CD4-positive, alpha-beta T cell (primary cell): Measurements from ENCODE around the gene LSM11. TPM values are rescaled to one million over a fixed set of nuclear protein-coding genes. Genes with fewer than 3 reads are reported as not detected.

ENCODE experiments used
- ATAC-seq: fragments of 200-7000 bp; cut with Tn5 transposase; one replicate; pipeline ENCODE4 v1.10.0; 2022; ENCODE audit warnings: mild to moderate bottlenecking; ENCODE audit not compliant: poor library complexity
- CTCF ChIA-PET: fragments of 350-600 bp; sonication (Branson Sonifier 250); formaldehyde crosslinking; loops from one replicate; lab custom pipeline; 2021; ENCODE audit warnings: antibody characterized with exemption, inconsistent platforms; lab: Charles Lee
- POLR2A ChIA-PET: fragments of 350-600 bp; sonication (Branson Sonifier 250); formaldehyde crosslinking; loops from one replicate; lab custom pipeline; 2021; ENCODE audit warnings: antibody characterized with exemption, inconsistent platforms; lab: Charles Lee
- DNase-seq, 14 experiments: peaks; one replicate each; pipeline ENCODE4 v3.0.0-alpha.2; 2013 to 2020; ENCODE audit warnings: mixed read lengths in 2 of 14
- H3K27ac ChIP-seq, 2 donors: one replicate each; pipeline versions ENCODE4 v1.5.1 to v1.7.0; 2013; ENCODE audit warnings: low read length in 2 of 2, low read depth in 1 of 2, mild to moderate bottlenecking in 1 of 2
- H3K27me3 ChIP-seq, 2 experiments: 1 replicate in 1 of 2; 2 replicates in 1 of 2; pipeline versions ENCODE4 v1.6.1 to v1.7.0; 2013; ENCODE audit warnings: low read length in 2 of 2, control low read depth in 1 of 2, mild to moderate bottlenecking in 1 of 2, moderate library complexity in 1 of 2; ENCODE audit not compliant: insufficient read depth in 2 of 2, control insufficient read depth in 1 of 2
- H3K36me3 ChIP-seq: one replicate; pipeline ENCODE4 v1.6.1; 2013; ENCODE audit warnings: low read length, control low read depth; ENCODE audit not compliant: insufficient read depth
- H3K4me1 ChIP-seq: one replicate; pipeline ENCODE4 v1.6.1; 2013; ENCODE audit warnings: low read length, control low read depth; ENCODE audit not compliant: insufficient read depth
- H3K4me3 ChIP-seq: one replicate; pipeline ENCODE4 v1.5.1; 2013; ENCODE audit warnings: mild to moderate bottlenecking, low read length, moderate library complexity
- H3K9me3 ChIP-seq, 2 experiments: 1 replicate in 1 of 2; 2 replicates in 1 of 2; pipeline versions ENCODE4 v1.6.1 to v1.7.0; 2013; ENCODE audit warnings: low read length in 2 of 2, mild to moderate bottlenecking in 2 of 2, control low read depth in 1 of 2, moderate library complexity in 1 of 2; ENCODE audit not compliant: control insufficient read depth in 1 of 2, insufficient read depth in 1 of 2
- H3K27ac Mint-ChIP-seq: one replicate; pipeline ENCODE4 v1.8.0; 2020; ENCODE audit warnings: mixed read lengths
- H3K27me3 Mint-ChIP-seq: one replicate; pipeline ENCODE4 v1.8.0; 2021; ENCODE audit warnings: mixed read lengths
- H3K36me3 Mint-ChIP-seq: one replicate; pipeline ENCODE4 v1.8.0; 2021; ENCODE audit warnings: low read depth, mixed read lengths
- H3K4me1 Mint-ChIP-seq: one replicate; pipeline ENCODE4 v1.8.0; 2021; ENCODE audit warnings: low read depth, mixed read lengths
- H3K4me3 Mint-ChIP-seq: one replicate; pipeline ENCODE4 v1.8.0; 2020; ENCODE audit warnings: mild to moderate bottlenecking, mixed read lengths
- H3K9me3 Mint-ChIP-seq: one replicate; pipeline ENCODE4 v1.8.0; 2020; ENCODE audit warnings: mixed read lengths
- intact Hi-C, 2 experiments: fragments of 100-400 bp; cut with DNase I in 1 of 2; cut with micrococcal nuclease in 1 of 2; formaldehyde crosslinking; loops; one replicate each; pipeline versions ENCODE4 v1.15.1 to v1.9.0; 2023 to 2025; cut with DNase I, micrococcal nuclease
- total RNA-seq, 174 experiments: library from RNA in 2 of 174; stranded (reverse) in 2 of 174; gene quantifications; one replicate each; pipeline ENCODE4 v1.2.3 and lab custom pipeline; 2021 to 2026
- TF ChIP-seq, protein P1 (sequence below): fragments of 200-600 bp; IDR thresholded peaks from one replicate; pipeline ENCODE4 v1.8.0; 2022; ENCODE audit warnings: antibody characterized with exemption, mild to moderate bottlenecking

Gene LSM11
- total RNA-seq, 2 experiments from 2014 or later = 0.49 to 0.70 TPM

DNA sequence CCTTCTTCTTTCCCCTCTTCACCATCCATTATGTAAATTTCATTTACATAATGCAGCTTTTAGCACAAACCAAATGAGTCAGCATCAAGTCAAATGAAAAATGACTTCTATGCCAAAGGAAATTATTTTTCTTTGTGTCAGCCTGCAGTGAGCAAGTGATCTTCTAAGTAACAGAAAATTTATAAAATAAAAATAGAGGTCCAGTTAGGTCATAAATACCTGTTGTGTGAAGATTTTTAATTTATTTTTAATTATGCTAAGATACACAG lies 29.0 kb upstream of the LSM11 start:
- H3K4me1 Mint-ChIP-seq = peaks cover 18% of the 10 kb centered on the region
- no peak overlapping the region for H3K27ac Mint-ChIP-seq
- intact Hi-C loops = no loop called here
- DNase-seq (no peak), ATAC-seq (no peak)
- H3K36me3 ChIP-seq = no peaks in the 10 kb centered on the region
- H3K4me3 ChIP-seq = no peak overlapping the region
- H3K9me3 ChIP-seq = no peaks in the 10 kb centered on the region
- H3K27me3 ChIP-seq = no peaks in the 10 kb centered on the region
- no peak overlapping the region for H3K4me3 Mint-ChIP-seq
- peaks cover 17% of the 10 kb centered on the region for H3K4me1 ChIP-seq
- no peaks in the 10 kb centered on the region for H3K9me3 Mint-ChIP-seq
- H3K27ac ChIP-seq = no peak overlapping the region
- POLR2A ChIA-PET = no interaction called here
- no peaks in the 10 kb centered on the region for H3K27me3 Mint-ChIP-seq
- TF ChIP-seq, protein P1, sequence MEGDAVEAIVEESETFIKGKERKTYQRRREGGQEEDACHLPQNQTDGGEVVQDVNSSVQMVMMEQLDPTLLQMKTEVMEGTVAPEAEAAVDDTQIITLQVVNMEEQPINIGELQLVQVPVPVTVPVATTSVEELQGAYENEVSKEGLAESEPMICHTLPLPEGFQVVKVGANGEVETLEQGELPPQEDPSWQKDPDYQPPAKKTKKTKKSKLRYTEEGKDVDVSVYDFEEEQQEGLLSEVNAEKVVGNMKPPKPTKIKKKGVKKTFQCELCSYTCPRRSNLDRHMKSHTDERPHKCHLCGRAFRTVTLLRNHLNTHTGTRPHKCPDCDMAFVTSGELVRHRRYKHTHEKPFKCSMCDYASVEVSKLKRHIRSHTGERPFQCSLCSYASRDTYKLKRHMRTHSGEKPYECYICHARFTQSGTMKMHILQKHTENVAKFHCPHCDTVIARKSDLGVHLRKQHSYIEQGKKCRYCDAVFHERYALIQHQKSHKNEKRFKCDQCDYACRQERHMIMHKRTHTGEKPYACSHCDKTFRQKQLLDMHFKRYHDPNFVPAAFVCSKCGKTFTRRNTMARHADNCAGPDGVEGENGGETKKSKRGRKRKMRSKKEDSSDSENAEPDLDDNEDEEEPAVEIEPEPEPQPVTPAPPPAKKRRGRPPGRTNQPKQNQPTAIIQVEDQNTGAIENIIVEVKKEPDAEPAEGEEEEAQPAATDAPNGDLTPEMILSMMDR = no peak
- CTCF ChIA-PET = no interaction called here
- H3K36me3 Mint-ChIP-seq = no peaks in the 10 kb centered on the region

- intact Hi-C loops = loop anchor here (1.0 to 5.0 kb wide), 6 partner anchors 49 to 389 kb away; no protein-coding TSS in a partner anchor
- Mint-ChIP-seq H3K4me1 (peaks cover 18% of the 10 kb centered on the region), H3K36me3 (peaks cover 7% of the 10 kb centered on the region), H3K27ac (no peak overlapping the region), H3K27me3 (no peaks in the 10 kb centered on the region), H3K4me3 (no peak overlapping the region), H3K9me3 (no peaks in the 10 kb centered on the region)
- DNase-seq = peak in 5 of 14 experiments; percentile 13 to 74 (median 66)
- Histone ChIP-seq H3K4me1 (peaks cover 17% of the 10 kb centered on the region), H3K9me3 (no peaks in the 10 kb centered on the region), H3K27me3 (no peaks in the 10 kb centered on the region), H3K36me3 (no peaks in the 10 kb centered on the region), H3K27ac (no peak overlapping the region), H3K4me3 (no peak overlapping the region)
- ATAC-seq = peak; percentile 81
- TF ChIP-seq, protein P1 = peak; percentile 68
- ChIA-PET POLR2A (interaction anchor here (1.4 to 2.2 kb wide), 3 partner anchors 13 to 115 kb away, joined by 3 to 10 read pairs (median 8); partner anchors contain the start of genes LSM11 and THG1L), CTCF (interaction anchor here (0.7 to 1.8 kb wide), 7 partner anchors 24 to 390 kb away, joined by 3 to 5 read pairs (median 4); no protein-coding TSS in a partner anchor)
Observed at GRCh38 chr5:157718519-157718918, 25.0 kb upstream of the LSM11 start.

DNA sequence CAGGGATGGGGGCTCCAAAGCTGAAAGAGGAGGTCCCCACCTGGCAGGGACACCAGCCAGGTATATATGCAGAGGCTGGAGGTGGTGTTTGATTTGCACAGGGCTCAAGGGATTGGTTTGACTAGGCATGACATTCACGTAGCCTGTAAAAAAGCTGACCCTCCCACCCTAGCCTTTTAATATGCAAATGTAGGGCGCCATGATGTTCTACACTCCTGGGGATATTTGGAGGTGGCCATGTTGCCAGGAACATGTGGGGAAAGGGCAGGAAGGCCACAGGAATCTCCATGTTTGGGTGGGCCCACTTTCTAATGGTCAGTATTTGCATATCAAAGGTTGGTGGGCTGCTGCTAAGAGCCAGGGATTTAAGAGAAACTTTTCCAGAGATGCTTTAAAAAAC lies 24.3 kb upstream of the LSM11 start:
- H3K36me3 Mint-ChIP-seq = peaks cover 7% of the 10 kb centered on the region
- no peak overlapping the region for H3K27ac Mint-ChIP-seq
- H3K27me3 ChIP-seq = no peaks in the 10 kb centered on the region
- CTCF ChIA-PET = interaction anchor here (1.0 to 1.8 kb wide), 3 partner anchors 25 to 391 kb away, joined by 3 to 5 read pairs (median 5); no protein-coding TSS in a partner anchor
- no peak overlapping the region for H3K27ac ChIP-seq
- no peaks in the 10 kb centered on the region for H3K9me3 Mint-ChIP-seq
- TF ChIP-seq, protein P1 = no peak
- no peak for DNase-seq
- no peaks in the 10 kb centered on the region for H3K36me3 ChIP-seq
- no peaks in the 10 kb centered on the region for H3K9me3 ChIP-seq
- ATAC-seq = no peak
- POLR2A ChIA-PET = interaction anchor here (1.4 to 2.2 kb wide), 3 partner anchors 12 to 115 kb away, joined by 3 to 10 read pairs (median 8); partner anchors contain the start of genes LSM11 and THG1L
- H3K4me1 Mint-ChIP-seq = peaks cover 18% of the 10 kb centered on the region
- no peaks in the 10 kb centered on the region for H3K27me3 Mint-ChIP-seq
- H3K4me1 ChIP-seq = peaks cover 17% of the 10 kb centered on the region
- intact Hi-C loops = loop anchor here (2.0 to 5.0 kb wide), 3 partner anchors 286 to 377 kb away; no protein-coding TSS in a partner anchor
- no peak overlapping the region for H3K4me3 Mint-ChIP-seq
- H3K4me3 ChIP-seq = no peak overlapping the region
